Measurements from ENCODE around the gene GALNT13.

DNA sequence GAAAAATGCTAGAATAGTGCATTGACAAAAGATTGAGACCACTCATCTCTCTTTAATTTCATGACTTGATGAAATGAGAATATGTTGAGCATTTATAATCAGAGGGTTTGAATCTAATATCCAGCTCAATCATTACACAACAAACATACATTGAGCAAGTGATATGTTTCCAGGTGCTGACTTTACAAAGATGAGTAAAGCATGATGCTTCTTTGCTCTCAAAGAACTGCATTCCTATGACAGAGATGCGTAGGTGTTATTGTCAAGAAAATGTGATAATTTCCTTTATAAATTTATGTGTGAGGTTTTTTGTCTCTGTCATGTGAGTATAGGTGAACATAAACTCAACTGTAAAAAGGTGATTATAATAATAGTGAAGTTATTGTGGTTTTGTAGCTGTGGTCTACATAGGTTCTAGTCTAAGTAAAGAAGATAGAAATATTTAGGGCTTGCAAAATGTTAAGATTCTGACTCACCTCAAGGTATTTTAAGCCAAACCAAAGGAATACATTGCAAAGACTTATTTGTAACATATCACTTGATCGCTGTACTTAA, 389.8 kb downstream of the GALNT13 start:
- TF ChIP-seq, protein P1, sequence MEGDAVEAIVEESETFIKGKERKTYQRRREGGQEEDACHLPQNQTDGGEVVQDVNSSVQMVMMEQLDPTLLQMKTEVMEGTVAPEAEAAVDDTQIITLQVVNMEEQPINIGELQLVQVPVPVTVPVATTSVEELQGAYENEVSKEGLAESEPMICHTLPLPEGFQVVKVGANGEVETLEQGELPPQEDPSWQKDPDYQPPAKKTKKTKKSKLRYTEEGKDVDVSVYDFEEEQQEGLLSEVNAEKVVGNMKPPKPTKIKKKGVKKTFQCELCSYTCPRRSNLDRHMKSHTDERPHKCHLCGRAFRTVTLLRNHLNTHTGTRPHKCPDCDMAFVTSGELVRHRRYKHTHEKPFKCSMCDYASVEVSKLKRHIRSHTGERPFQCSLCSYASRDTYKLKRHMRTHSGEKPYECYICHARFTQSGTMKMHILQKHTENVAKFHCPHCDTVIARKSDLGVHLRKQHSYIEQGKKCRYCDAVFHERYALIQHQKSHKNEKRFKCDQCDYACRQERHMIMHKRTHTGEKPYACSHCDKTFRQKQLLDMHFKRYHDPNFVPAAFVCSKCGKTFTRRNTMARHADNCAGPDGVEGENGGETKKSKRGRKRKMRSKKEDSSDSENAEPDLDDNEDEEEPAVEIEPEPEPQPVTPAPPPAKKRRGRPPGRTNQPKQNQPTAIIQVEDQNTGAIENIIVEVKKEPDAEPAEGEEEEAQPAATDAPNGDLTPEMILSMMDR (conservative IDR thresholded peaks at IDR 0.05; ENCODE audit: low read length), result no peak
- TF ChIP-seq EZH2phosphoT487 (IDR thresholded peaks at IDR 0.05; ENCODE audit: borderline replicate concordance, low read depth, low read length), result no peak

Measured in OCI-LY7 (cell line).